GM19043 (cell line): ENCODE measurements around the gene SDK2.

Experiments
- ATAC-seq: cut with Tn5 transposase; IDR thresholded peaks from one replicate; pipeline ENCODE4 v1.9.1; 2021; ENCODE audit warnings: low read depth; ENCODE audit not compliant: unreplicated experiment

The SDK2 gene

GRCh38 chr17:73402466-73402865, 241.8 kb downstream of the SDK2 start:
- no peak for ATAC-seq

- ATAC-seq = no peak
Measured at GRCh38 chr17:73401911-73402310, 242.3 kb downstream of the SDK2 start.

DNA sequence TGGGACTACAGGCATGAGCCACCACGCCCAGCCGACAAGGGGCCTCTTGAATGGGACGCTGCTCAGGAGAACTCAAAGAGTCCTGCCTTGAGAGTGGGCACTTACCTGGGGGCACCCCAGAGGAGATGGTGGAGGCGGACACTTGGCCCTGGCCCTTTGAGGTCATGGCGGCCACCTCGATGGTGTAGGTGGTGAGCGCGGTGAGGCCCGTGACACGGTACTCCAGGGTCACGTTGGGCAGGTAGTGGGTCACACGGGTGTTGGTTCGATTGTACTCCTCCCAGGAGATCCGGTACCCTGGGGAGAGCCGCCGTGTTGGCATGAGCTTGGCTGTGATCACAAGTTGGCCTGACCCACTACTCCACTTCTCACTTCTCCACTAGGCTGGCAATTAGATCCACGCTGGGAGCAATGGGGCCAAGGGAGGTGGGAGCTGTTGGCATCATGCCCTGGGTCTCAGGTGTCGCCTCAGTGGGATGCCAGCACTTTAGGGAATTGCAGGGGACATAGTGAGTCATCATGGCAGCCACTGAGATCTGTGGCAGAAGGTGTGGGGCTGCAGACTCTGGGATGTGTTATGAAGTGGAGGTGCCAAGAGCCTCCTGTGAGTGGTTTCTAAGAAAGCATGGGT, 243.2 kb downstream of the SDK2 start:
- ATAC-seq = no peak

- no peak for ATAC-seq
Measured at GRCh38 chr17:73399056-73399455, 245.2 kb downstream of the SDK2 start.

- ATAC-seq = no peak
Measured at GRCh38 chr17:73397856-73398540, 246.2 kb downstream of the SDK2 start.

- no peak for ATAC-seq
Measured at GRCh38 chr17:73397278-73397826, 246.9 kb downstream of the SDK2 start.

DNA sequence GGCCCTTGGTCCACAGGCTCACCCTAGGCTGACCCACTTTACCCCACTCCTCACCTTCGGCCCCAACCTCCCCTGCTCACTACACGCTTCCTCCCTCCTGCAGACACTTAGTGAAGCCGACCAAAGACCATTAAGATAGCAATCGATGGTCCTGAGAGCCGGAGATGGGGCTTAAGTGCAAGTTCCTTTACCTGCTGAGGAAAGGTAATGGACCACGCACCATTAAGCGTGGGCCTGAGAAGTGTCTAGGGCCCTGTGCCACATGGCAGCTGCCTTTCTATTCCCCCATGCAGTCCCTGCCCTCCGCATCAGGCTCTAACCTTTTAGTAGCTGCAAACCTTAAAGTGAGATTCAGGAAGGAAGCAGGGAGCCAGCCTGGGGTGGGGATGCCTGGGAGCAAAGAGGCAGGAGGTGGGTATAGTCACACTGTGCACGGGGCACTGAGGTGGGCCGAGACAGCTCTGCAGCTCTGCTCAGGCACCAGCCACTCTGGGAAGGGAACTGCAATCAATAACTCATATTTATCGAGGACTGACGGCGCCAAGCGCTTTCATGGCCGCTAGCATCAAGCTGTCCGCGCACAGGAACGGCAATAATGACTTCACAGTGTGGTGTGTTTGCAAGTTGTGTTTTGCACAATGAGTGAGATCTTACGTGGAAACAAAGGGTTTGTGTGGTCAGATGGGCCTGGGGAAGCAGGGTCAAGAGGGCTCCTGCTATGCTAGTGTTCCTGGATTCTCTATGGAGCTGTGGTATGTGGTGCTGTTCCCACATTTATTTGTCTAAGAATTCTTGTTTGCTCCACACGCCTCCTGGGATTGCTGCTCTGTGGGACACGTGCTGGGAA, 247.6 kb downstream of the SDK2 start:
- no peak for ATAC-seq

DNA sequence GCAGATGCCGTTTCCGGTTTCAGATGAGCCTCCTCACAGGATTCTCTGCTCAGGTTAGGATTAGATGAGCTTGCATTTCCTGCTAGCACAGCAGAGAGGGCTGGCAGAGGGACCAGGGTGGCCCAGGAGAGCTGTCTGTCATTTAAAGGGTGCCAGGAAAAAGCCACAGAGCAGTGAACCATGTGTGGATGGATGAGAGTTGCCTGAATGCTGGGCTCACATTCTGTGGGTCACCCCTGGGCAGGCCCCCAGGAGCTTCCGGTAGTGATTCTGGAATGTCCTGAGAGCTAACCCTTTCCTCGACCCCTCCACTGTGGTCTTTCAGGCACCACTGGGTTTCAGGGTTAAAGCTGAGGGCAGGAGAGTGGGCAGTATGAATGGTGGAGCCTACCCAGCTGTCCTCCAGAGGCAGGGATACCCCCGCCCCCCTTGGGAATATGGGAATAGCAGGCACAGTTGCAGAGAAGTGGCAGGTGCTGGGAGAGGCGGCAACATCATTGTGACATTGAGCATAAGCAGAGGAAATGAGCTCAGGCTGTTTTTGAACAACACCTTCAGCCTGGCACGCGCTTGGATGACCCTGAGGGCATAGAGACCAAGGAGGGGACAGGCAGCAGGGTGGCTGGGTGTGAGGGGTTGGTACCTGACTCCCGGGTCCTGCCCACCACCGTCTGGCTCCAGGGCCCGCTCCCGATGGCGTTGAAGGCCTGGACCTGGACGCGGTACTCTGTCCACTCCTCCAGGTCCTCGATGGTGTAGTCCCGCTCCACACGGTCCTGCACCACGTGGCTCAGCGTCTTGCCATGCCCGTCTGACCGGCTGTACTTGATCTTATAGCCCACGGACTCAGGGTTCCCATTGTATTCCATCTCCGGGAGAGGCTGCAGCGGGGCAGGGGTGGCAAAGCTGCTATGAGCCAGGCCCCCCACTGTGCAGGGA, 249.5 kb downstream of the SDK2 start:
- ATAC-seq = no peak

GRCh38 chr17:73393962-73394361, 250.3 kb downstream of the SDK2 start:
- no peak for ATAC-seq

GRCh38 chr17:73393381-73393780, 250.9 kb downstream of the SDK2 start:
- no peak for ATAC-seq

DNA sequence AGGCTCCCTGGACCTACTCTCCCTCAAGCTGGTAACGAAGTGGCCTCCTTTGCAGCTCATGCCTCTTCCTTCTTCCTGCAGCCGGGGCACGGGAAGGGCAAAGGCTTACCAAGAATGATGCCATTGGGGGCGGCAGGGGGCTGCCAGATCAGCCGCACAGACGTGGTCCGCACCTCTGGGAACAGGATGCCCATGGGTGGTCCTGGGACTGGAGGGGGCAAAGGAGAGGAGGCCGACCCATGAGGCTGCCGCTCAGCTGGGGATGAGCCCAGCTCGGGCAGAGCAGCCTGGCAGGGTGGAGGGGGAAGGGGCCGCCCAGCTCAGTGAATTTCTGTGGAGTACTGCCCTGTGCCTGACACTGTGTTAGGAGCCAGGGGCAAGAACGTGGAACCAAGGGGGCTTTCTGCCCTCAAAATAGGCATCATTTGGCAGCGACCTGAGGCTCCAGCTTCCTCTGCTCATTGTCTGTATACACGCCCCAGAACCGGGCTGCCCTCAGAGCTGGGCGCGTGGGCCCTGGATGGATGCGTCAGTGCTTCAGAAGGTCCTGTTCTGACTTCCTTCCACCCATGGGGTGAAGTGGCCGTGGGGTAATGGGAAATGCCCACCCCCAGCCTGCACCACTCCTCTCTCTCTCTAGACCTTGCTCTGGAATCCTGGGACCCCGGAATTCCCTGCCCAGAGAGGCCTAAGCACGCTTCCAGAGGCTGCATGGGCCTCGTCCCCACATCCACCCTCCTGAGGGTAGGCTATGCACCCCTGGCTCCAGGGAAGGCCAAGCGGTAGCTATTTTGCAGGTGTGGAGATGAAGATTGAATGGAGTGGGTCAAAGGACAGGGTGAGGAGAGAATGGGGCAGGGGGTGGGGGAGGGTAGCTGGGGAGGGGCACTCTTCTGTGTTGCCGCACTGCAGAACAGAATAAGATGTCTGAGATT, 252.6 kb downstream of the SDK2 start:
- no peak for ATAC-seq

- ATAC-seq = no peak
Measured at GRCh38 chr17:73390851-73391250, 253.4 kb downstream of the SDK2 start.

DNA sequence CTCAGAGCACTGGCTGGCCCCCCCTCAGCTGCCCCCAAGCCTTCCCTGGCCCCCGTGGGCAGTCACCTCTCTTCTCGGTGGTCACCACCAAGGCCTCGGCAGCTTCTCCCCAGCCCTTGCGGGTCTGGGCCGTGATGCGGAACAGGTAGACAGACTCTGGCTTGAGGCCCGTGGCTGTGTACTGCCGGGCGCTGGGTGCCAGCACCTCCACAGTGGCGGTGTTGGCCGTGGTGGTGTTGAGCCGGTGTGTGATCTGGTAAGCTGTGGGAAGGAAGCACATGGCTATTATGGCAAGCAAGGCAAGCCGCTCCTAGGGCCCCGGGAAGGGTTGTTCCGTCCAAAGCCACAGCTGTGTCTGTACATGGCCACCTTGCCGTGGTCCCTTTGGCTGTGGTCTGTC, 254.0 kb downstream of the SDK2 start:
- ATAC-seq = no peak

DNA sequence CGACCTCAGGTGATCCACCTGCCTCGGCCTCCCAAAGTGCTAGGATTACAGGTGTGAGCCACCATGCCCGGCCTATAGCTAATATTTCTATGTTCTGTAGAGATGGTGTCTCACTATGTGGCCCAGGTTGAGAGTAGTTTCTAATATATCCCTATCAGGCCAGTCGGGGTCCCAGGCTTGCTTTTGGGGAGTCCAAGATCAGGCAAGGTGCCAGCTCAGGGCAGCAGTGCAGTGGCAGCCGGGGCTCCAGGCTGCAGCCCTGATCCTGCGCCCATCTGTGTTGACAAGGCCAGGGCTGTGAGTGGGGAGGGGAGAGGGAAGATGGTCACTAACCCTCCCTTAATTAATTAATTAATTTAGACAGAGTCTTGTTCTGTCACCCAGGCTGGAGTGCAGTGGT, 254.8 kb downstream of the SDK2 start:
- no peak for ATAC-seq

DNA sequence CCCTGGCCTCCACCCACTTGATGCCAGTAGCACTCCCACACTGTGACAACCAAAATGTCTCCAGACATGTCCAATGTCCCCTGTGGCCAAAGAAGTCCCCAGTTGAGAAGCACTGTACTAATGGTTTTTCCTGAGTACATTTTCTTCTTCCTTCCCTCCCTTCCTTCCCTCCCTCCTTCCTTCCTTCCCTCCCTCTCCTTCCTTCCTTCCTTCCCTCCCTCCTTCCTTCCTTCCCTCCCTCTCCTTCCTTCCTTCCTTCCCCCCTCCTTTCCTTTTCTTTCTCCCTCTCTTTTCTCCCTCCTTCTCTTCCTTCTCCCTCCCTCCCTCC, 255.7 kb downstream of the SDK2 start:
- no peak for ATAC-seq

DNA sequence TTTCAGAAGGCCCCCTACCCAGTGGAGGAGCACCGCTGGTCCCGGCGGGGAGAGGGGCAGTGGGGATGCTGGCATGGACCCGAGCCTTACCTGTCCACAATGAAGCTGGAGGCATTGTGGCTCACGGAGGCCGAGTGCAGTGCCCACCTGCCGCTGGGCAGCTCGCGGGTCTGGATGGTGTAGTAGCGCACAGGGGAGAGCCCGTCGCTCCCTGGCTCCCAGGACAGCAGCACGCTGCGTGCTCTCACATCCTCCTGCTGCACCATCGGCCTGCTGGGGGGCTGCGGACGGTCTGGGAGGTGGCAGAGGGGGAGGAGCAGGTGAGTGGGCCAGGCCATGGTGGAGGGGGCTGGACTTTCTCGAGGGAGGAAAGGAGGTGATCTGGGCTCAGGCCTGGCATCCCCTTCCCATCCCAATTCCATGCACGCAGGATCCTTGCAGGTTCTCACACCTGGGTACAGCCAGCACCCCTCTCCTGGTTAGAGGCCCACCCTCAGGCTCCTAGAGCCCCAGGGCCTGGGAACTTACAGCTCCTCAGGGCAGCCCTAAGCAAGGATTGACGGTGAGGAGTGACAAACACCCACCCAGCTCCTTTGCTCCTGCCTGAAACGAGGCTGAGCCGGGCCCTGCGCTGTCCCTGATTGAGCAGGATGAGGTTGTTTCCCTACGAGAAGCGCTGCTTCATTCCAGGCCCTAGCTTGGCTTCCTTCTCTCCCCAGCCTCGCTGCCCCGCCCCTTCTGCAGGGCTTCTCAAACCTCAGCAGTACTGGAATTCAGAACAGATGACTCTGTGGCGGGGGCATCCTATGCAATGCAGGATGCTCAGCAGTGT, 256.3 kb downstream of the SDK2 start:
- ATAC-seq = no peak

GRCh38 chr17:73386561-73386960, 257.7 kb downstream of the SDK2 start:
- no peak for ATAC-seq

DNA sequence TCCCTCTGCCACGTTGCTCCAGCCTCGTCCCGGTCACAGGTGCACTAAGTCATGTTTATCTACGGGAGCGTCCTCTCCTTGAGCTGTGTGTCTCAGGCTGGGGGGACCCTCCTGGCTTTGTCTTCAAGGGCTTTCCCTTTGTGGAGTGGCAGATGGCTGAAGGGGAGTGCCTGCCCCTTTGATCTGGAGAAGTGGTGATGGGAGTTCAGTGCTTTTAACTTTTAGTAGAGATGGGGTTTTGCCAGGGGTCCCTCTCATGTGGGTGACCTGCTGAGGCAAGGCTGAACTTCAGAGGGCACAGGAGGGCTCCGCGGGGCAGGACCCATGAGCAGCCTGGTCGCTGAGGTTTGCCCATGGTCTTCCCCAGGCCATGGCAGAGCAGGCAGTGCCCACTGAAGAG, 259.3 kb downstream of the SDK2 start:
- no peak for ATAC-seq
